ENCODE results near the gene FAM20C.

The FAM20C gene

DNA sequence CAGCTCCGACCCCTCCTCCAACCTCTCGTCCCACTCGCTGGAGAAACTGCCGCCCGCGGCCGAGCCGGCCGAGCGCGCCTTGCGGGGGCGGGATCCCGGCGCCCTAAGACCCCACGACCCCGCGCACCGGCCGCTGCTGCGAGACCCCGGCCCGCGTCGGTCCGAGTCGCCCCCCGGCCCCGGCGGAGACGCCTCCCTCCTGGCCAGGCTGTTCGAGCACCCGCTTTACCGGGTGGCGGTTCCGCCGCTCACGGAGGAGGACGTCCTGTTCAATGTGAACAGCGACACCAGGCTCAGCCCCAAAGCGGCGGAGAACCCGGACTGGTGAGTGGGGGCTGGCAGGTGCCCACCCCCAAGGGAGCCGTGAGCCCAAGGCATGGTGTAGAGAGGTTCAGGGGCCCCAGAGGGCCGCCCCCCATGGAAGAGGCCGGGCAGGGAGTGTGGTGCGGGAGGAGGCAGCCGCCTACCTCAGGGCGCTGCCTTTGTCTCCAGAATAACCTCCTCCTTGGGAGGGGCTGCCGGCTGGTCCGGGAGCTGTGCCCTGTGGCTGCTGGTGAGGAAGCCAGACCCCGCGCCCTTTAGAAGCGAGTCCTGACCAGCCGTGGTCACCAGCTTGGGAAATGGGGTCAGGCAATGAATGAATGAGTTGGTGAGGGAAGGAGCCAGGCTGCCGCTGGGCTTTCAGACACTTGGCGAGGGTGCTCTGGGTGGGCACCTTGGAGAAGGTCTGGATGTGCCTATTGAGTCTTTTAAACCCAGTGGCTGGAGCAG lies 1.3 kb downstream of the FAM20C start:
- DNase-seq (ENCODE audit: low read depth in 1 of 2, low spot score in 1 of 2): no peak
- TF ChIP-seq, protein P1, sequence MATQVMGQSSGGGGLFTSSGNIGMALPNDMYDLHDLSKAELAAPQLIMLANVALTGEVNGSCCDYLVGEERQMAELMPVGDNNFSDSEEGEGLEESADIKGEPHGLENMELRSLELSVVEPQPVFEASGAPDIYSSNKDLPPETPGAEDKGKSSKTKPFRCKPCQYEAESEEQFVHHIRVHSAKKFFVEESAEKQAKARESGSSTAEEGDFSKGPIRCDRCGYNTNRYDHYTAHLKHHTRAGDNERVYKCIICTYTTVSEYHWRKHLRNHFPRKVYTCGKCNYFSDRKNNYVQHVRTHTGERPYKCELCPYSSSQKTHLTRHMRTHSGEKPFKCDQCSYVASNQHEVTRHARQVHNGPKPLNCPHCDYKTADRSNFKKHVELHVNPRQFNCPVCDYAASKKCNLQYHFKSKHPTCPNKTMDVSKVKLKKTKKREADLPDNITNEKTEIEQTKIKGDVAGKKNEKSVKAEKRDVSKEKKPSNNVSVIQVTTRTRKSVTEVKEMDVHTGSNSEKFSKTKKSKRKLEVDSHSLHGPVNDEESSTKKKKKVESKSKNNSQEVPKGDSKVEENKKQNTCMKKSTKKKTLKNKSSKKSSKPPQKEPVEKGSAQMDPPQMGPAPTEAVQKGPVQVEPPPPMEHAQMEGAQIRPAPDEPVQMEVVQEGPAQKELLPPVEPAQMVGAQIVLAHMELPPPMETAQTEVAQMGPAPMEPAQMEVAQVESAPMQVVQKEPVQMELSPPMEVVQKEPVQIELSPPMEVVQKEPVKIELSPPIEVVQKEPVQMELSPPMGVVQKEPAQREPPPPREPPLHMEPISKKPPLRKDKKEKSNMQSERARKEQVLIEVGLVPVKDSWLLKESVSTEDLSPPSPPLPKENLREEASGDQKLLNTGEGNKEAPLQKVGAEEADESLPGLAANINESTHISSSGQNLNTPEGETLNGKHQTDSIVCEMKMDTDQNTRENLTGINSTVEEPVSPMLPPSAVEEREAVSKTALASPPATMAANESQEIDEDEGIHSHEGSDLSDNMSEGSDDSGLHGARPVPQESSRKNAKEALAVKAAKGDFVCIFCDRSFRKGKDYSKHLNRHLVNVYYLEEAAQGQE (IDR thresholded peaks at IDR 0.05; ENCODE audit: insufficient replicate concordance, low read depth): no peak
- TF ChIP-seq GABPA (IDR thresholded peaks at IDR 0.05; ENCODE audit: low read depth) (no peak), SPI1 (IDR thresholded peaks at IDR 0.05; ENCODE audit: borderline replicate concordance, low read depth) (no peak), POLR2AphosphoS5 (IDR thresholded peaks at IDR 0.05; ENCODE audit: low read depth) (no peak)
- TF ChIP-seq, protein P2, sequence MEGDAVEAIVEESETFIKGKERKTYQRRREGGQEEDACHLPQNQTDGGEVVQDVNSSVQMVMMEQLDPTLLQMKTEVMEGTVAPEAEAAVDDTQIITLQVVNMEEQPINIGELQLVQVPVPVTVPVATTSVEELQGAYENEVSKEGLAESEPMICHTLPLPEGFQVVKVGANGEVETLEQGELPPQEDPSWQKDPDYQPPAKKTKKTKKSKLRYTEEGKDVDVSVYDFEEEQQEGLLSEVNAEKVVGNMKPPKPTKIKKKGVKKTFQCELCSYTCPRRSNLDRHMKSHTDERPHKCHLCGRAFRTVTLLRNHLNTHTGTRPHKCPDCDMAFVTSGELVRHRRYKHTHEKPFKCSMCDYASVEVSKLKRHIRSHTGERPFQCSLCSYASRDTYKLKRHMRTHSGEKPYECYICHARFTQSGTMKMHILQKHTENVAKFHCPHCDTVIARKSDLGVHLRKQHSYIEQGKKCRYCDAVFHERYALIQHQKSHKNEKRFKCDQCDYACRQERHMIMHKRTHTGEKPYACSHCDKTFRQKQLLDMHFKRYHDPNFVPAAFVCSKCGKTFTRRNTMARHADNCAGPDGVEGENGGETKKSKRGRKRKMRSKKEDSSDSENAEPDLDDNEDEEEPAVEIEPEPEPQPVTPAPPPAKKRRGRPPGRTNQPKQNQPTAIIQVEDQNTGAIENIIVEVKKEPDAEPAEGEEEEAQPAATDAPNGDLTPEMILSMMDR (IDR thresholded peaks at IDR 0.05; ENCODE audit: insufficient read depth, low read length): no peak
- H3K27me3 ChIP-seq (ENCODE audit: insufficient read depth, poor library complexity, severe bottlenecking): peaks cover 8% of the 10 kb centered on the region
- no peak overlapping the region for H3K27ac ChIP-seq (replicated peaks)
- peak overlapping the region; percentile 60 for H3K4me3 ChIP-seq (replicated peaks; ENCODE audit: insufficient read depth, low read length)

DNA sequence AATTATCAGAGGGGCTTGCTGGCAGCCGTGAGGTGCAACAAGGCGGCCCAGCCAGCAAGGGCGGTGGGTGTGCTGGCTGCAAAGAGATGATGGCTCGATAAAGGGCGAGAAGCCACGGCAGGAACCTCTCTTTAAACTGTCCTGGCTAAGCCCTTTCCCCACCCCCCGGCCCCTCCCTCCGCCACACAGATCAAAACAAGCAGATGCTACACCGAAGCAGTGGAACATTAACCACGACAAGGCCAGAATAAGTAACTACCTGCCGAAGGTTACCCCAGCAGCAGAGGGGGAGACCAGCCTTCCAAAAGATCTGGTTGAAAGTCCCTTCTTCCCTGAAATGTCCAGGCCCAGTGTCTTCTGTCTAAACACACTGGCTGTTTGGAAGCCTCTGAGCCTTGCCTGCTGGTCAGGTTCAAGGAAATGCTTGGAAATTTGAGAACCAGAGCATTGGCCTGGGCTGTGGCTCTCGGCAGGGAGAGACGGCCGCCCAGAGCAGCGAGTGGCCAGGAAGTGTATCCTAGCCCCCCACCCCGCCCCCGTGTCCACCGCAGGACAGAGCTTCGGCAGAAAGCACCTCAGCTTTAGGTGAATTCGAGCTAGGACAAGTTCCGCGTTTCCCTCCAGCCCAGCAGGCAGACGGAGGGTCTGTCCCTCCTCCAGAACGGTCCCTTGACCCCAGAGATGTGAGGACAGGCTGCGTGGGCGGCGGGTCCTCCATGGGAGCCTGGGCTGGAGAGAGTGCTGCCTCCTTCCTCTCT lies 2.1 kb downstream of the FAM20C start:
- Histone ChIP-seq H3K4me3 (replicated peaks; ENCODE audit: insufficient read depth, low read length) (peak overlapping the region; percentile 60), H3K27ac (replicated peaks) (no peak overlapping the region), H3K27me3 (ENCODE audit: insufficient read depth, poor library complexity, severe bottlenecking) (peaks cover 8% of the 10 kb centered on the region)
- no peak for DNase-seq (ENCODE audit: low read depth in 1 of 2, low spot score in 1 of 2)
- TF ChIP-seq POLR2AphosphoS5 (IDR thresholded peaks at IDR 0.05; ENCODE audit: low read depth) (no peak), GABPA (IDR thresholded peaks at IDR 0.05; ENCODE audit: low read depth) (no peak), SPI1 (IDR thresholded peaks at IDR 0.05; ENCODE audit: borderline replicate concordance, low read depth) (no peak)
- TF ChIP-seq, protein P2 (IDR thresholded peaks at IDR 0.05; ENCODE audit: insufficient read depth, low read length): no peak
- TF ChIP-seq, protein P1 (IDR thresholded peaks at IDR 0.05; ENCODE audit: insufficient replicate concordance, low read depth): no peak

DNA sequence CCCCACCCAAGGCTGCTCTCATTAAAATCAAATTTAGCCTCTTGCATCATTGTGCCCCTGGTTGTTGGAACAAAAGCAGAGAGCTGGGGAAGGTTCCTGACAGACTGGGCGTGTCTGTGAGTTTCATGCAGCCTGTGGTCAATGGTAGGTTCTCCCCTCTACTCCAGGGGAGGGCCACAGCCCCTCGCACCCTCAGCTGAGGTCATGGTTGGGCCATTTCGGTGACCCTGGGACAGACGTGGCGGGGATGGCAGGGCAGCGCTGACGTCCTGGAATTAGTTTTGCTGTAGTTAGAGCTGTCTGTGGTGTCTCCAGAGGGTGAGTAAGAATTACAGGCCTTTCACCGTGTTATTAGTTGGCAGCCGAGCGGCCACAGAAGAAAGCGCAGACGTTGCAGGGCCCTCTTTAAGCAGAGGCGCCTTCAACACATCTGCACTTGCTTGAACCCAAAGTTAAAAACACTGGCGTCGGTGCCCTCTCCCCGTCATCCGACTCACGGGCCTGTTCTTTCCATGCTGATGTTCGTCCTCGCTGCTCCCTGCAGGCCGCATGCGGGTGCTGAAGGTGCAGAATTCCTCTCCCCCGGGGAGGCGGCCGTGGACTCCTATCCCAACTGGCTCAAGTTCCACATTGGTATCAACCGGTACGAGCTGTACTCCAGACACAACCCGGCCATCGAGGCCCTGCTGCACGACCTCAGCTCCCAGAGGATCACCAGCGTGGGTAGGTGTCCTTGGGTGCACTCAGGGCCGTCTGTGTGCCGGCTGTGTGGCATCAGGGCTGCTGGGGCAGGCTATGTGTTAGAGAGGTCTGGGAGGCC lies 2.8 kb downstream of the FAM20C start:
- TF ChIP-seq, protein P2 (IDR thresholded peaks at IDR 0.05; ENCODE audit: insufficient read depth, low read length): no peak
- no peak for TF ChIP-seq POLR2AphosphoS5 (IDR thresholded peaks at IDR 0.05; ENCODE audit: low read depth)
- no peak for TF ChIP-seq SPI1 (IDR thresholded peaks at IDR 0.05; ENCODE audit: borderline replicate concordance, low read depth)
- no peak for TF ChIP-seq GABPA (IDR thresholded peaks at IDR 0.05; ENCODE audit: low read depth)
- TF ChIP-seq, protein P1 (IDR thresholded peaks at IDR 0.05; ENCODE audit: insufficient replicate concordance, low read depth): no peak
- no peak overlapping the region for H3K27ac ChIP-seq (replicated peaks)
- DNase-seq (ENCODE audit: low read depth in 1 of 2, low spot score in 1 of 2): no peak
- peaks cover 8% of the 10 kb centered on the region for H3K27me3 ChIP-seq (ENCODE audit: insufficient read depth, poor library complexity, severe bottlenecking)
- peak overlapping the region; percentile 60; the same call in 1 of the 2 replicates for H3K4me3 ChIP-seq (replicated peaks; ENCODE audit: insufficient read depth, low read length)

Data from HL-60 (cell line).